Skeletal muscle cell (primary cell): Measurements from ENCODE around the gene HIPK2.

Experiments
- DNase-seq: peaks from one replicate; pipeline ENCODE4 v3.0.0-alpha.2; 2010; ENCODE audit warnings: low read depth
- H3K4me3 ChIP-seq: 2 replicates; pipeline ENCODE4 v1.5.1; 2011; ENCODE audit warnings: low read depth, mild to moderate bottlenecking, control low read depth, low read length, moderate library complexity

The HIPK2 gene

GRCh38 chr7:139661903-139662302 is 115.9 kb downstream of the HIPK2 start:
- no peak for DNase-seq
- H3K4me3 ChIP-seq: no peak overlapping the region

GRCh38 chr7:139661043-139661440 is 116.8 kb downstream of the HIPK2 start:
- no peak for DNase-seq
- H3K4me3 ChIP-seq: no peak overlapping the region

- DNase-seq: no peak
- no peak overlapping the region for H3K4me3 ChIP-seq
These were observed 117.3 kb downstream of the HIPK2 start for GRCh38 chr7:139660317-139661042.

- no peak for DNase-seq
- H3K4me3 ChIP-seq: no peak overlapping the region
These were observed 117.9 kb downstream of the HIPK2 start for GRCh38 chr7:139659922-139660316.

GRCh38 chr7:139658908-139659675 is 118.7 kb downstream of the HIPK2 start:
- no peak overlapping the region for H3K4me3 ChIP-seq

GRCh38 chr7:139658296-139658695 is 119.5 kb downstream of the HIPK2 start:
- DNase-seq: no peak
- no peak overlapping the region for H3K4me3 ChIP-seq

More at GRCh38 chr7:139658908-139659675, 118.7 kb downstream of the HIPK2 start:
- DNase-seq: no peak

- no peak for DNase-seq
These were observed 120.1 kb downstream of the HIPK2 start for GRCh38 chr7:139657725-139658124.

GRCh38 chr7:139656387-139656786 is 121.4 kb downstream of the HIPK2 start:
- no peak for DNase-seq
- no peak overlapping the region for H3K4me3 ChIP-seq

More at GRCh38 chr7:139657725-139658124, 120.1 kb downstream of the HIPK2 start:
- no peak overlapping the region for H3K4me3 ChIP-seq

GRCh38 chr7:139655305-139655704 is 122.5 kb downstream of the HIPK2 start:
- H3K4me3 ChIP-seq: no peak overlapping the region
- DNase-seq: no peak

- no peak overlapping the region for H3K4me3 ChIP-seq
- no peak for DNase-seq
These were observed 123.3 kb downstream of the HIPK2 start for GRCh38 chr7:139654276-139655181.

- no peak for DNase-seq
- no peak overlapping the region for H3K4me3 ChIP-seq
These were observed 125.9 kb downstream of the HIPK2 start for GRCh38 chr7:139651914-139652313.

- H3K4me3 ChIP-seq: no peak overlapping the region
- no peak for DNase-seq
These were observed 126.5 kb downstream of the HIPK2 start for GRCh38 chr7:139651308-139651707.

- DNase-seq: no peak
- no peak overlapping the region for H3K4me3 ChIP-seq
These were observed 127.2 kb downstream of the HIPK2 start for GRCh38 chr7:139650429-139651100.

GRCh38 chr7:139648941-139649425 is 128.8 kb downstream of the HIPK2 start:
- DNase-seq: no peak
- no peak overlapping the region for H3K4me3 ChIP-seq

- H3K4me3 ChIP-seq: no peak overlapping the region
These were observed 129.4 kb downstream of the HIPK2 start for GRCh38 chr7:139648391-139648861.

GRCh38 chr7:139647814-139648390 is 129.9 kb downstream of the HIPK2 start:
- H3K4me3 ChIP-seq: no peak overlapping the region
- DNase-seq: peak; percentile 49

More at GRCh38 chr7:139648391-139648861, 129.4 kb downstream of the HIPK2 start:
- DNase-seq: no peak

GRCh38 chr7:139647085-139647484 is 130.7 kb downstream of the HIPK2 start:
- DNase-seq: no peak
- no peak overlapping the region for H3K4me3 ChIP-seq

- H3K4me3 ChIP-seq: no peak overlapping the region
- DNase-seq: no peak
These were observed 131.2 kb downstream of the HIPK2 start for GRCh38 chr7:139646566-139646965.
